ENCODE measurements around the gene BHLHA9.
"Not testable (repeated sequence)": the region's sequence is repeated elsewhere in the genome, so short reads cannot be mapped to it uniquely, and the experiment has no call there.

BHLHA9 gene

GRCh38 chr17:1270210-1271029 is at the start of gene BHLHA9:
Gene BHLHA9, plus strand, starts transcription at chr17:1270444. Its CDS starts 120 bp downstream, at chr17:1270564.
- no peak for DNase-seq

GRCh38 chr17:1221209-1221608 is 49.0 kb upstream of the BHLHA9 start:
- DNase-seq = no peak

- DNase-seq = no peak
These were observed 47.9 kb upstream of the BHLHA9 start for GRCh38 chr17:1222321-1222720.

- DNase-seq = no peak
These were observed 46.6 kb upstream of the BHLHA9 start for GRCh38 chr17:1223662-1224061.

- no peak for DNase-seq
These were observed 45.9 kb upstream of the BHLHA9 start for GRCh38 chr17:1224330-1224729.

GRCh38 chr17:1226308-1226707 is 43.9 kb upstream of the BHLHA9 start:
- no peak for DNase-seq

GRCh38 chr17:1227365-1227764 is 42.9 kb upstream of the BHLHA9 start:
- DNase-seq = no peak

- no peak for DNase-seq
These were observed 42.1 kb upstream of the BHLHA9 start for GRCh38 chr17:1227917-1228780.

GRCh38 chr17:1228781-1229348 is 41.4 kb upstream of the BHLHA9 start:
- no peak for DNase-seq

- peak; percentile 13 for DNase-seq
These were observed 40.8 kb upstream of the BHLHA9 start for GRCh38 chr17:1229349-1229899.

- DNase-seq = no peak
These were observed 40.2 kb upstream of the BHLHA9 start for GRCh38 chr17:1229900-1230501.

GRCh38 chr17:1231456-1231855 is 38.8 kb upstream of the BHLHA9 start:
- no peak for DNase-seq

GRCh38 chr17:1232331-1232730 is 37.9 kb upstream of the BHLHA9 start:
- no peak for DNase-seq

- no peak for DNase-seq
These were observed 37.5 kb upstream of the BHLHA9 start for GRCh38 chr17:1232786-1233185.

GRCh38 chr17:1234455-1234854 is 35.8 kb upstream of the BHLHA9 start:
- no peak for DNase-seq

- DNase-seq = no peak
These were observed 32.8 kb upstream of the BHLHA9 start for GRCh38 chr17:1237471-1237870.

GRCh38 chr17:1239210-1239609 is 31.0 kb upstream of the BHLHA9 start:
- DNase-seq = no peak

GRCh38 chr17:1240426-1240825 is 29.8 kb upstream of the BHLHA9 start:
- not testable (repeated sequence) for DNase-seq

- DNase-seq = no peak
These were observed 28.3 kb upstream of the BHLHA9 start for GRCh38 chr17:1241929-1242328.

- no peak for DNase-seq
These were observed 25.6 kb upstream of the BHLHA9 start for GRCh38 chr17:1244606-1245012.

GRCh38 chr17:1251866-1252608 is 18.2 kb upstream of the BHLHA9 start:
- DNase-seq = no peak

GRCh38 chr17:1255041-1255440 is 15.2 kb upstream of the BHLHA9 start:
- no peak for DNase-seq

All from KG1 (cell line).